Colon (tissue), 2 donors: ENCODE results near the gene COL15A1.
"Not testable (repeated sequence)": the region's sequence is repeated elsewhere in the genome, so short reads cannot be mapped to it uniquely, and the experiment has no call there.

Source experiments
- FAIRE-seq: peaks from 2 replicates; lab custom pipeline; 2012; peaks lifted over from hg19 to GRCh38; lab: Jason Lieb, UNC
- donor health status: control.
- donor health status: control.

The COL15A1 gene

GRCh38 chr9:99085949-99086948, 142.5 kb downstream of the COL15A1 start:
- FAIRE-seq, result no peak

DNA sequence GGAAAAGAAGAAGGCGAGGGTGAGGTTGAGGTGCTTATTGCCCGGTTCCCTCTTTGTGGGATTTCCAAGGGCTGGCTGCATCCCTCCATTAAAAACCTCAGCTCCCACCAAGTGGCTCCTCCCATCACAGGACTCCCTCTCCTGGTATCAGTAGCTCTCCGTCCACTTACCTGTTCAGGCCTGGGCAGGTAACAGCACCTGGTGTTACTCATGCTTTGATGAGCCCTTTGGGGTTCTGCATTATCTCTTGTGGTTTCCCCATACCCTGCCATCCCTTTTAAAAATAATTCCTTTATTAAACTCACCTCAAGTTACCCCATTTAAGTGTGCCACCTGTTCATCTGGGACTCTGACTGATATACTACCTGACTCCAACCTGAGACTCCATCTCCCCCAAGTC, 143.8 kb downstream of the COL15A1 start:
- no peak for FAIRE-seq

DNA sequence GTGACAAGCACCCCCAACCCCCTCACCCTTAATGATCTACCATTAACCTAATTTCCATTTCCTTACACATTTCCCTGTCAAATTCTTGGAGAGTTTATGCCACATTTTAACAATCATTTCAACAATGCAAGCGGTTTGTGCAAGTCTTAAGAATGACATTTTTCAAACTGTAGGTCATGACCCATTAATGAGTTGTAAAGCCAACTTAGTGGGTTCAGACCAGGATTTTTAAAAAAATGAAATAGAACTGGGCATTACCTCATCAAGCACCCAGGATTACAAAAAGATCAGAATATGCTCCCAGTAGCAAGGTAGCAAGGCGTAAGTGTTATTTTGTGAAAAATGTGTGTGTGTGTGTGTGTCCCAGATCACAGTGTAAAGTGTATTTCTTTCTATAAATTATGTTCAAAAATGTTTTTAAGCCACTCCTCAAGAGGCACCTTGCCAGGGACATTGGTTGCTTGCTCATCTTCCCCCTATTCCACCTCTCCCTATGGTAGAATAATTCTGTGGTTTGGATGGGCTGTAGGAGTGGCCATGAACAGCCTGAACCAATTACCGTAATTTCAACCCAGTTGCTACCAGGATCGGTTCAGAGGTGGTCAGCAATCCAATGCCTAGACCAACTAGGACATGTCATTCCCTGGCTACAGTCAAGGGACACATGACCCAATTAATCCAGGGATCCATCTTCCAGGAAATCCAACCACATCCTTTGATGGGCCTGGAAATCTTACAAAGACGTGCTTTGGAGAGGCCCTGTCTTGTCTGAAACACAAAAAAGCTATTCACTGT, 146.8 kb downstream of the COL15A1 start:
- FAIRE-seq, result no peak

DNA sequence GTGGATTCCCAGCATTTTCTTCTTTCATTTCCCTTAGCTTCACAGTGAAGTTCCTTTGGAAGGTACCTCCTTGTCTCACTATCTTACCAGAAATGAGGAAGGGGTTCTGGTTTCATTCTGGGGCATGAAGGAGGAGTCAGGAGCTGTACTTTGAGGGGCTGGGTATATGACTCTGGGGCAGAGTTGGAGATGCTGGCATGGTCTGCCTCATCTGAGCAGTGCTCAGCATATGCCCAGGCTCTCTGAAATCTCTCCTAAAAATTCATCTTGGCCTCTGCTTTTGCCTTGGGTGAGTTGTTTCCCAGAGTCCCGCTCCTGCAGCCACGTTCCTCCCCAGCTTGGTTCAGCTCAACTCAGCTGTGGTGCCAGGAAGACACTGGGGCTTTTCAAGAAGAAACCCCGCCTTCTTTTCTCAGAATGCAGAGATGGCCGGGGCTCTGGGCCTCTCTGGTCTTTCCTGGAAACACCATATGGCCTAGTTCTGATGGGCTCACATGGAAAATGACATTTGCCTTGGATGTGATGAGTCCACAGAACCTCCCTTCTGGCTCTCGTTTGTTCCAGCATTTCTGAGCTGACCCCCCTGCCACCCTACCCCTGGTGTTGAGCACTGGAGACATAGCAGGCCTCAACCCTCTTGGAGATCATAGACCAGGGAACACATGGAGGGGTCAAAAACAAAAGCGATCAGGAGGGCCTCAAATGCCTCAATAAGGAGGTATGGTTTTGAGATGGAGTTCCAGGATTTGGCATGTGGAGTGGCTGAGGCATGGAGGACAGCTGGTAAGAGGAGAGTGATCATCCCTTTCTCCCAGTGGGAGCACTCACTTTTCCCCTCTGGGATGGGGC, 149.2 kb downstream of the COL15A1 start:
- FAIRE-seq, result no peak

- no peak for FAIRE-seq
Measured at GRCh38 chr9:99093492-99093791, 149.7 kb downstream of the COL15A1 start.

DNA sequence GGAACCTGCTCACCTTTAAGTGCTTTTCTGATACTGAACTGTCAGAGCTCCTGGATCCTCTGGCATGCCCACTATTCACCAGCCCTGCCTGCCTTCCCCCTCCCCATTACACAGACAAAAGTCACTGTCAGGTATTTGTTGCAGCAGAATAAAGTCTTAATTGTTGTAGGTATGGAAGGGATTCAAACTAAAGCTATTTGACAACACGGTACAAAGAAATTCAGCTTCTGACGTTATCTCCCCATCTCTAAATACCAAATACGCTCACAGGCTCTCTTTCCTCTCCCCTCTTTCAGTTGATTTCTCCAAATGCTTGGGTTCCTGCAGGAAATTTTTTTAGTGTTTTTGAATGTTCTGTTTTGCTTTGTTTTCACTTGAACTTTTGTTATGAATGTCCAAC, 151.9 kb downstream of the COL15A1 start:
- FAIRE-seq, result no peak

DNA sequence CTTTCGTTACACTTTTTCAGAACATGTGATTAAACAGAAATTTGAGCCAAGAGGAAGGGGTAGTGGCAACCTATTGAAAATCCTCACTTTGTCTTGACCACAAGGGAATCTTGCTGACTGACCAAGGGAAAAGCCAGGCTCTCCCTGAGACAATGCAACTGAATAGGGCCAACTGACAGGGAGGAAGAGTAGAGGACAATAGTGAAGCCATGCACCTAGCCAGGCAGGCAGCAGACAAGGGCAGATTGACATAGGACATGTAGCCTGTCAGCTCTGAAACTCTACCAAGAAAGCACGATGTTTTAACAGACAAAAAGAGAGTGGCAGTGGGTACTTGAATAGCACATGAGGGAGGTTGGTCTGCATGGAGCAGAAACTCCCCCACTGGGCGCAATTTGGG, 152.7 kb downstream of the COL15A1 start:
- FAIRE-seq, result no peak

DNA sequence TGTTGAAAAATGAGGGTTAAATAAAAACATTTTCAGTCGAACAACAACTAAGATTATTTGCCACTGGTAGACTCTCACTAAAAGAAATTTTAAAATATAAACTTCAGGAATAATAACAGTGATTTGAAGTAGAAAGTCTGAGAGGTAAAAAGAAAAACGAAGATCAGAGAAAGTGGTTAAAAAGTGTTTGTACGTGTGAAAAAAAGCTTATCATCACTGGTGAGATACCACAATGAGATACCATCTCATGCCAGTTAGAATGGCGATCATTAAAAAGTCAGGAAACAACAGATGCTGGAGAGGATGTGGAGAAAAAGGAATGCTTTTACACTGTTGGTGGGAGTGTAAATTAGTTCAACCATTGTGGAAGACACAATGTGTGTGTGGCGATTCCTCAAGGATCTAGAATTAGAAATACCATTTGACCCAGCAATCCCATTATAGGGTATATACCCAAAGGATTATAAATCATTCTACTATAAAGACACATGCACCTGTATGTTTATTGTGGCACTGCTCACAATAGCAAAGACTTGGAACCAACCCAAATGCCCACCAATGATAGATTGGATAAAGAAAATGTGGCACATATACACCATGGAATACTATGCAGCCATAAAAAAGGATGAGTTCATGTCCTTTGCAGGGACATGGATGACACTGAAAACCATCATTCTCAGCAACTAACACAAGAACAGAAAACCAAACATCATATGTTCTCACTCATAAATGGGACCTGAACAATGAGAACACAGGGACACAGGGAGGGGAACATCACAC, 156.3 kb downstream of the COL15A1 start:
- FAIRE-seq, result not testable (repeated sequence)

DNA sequence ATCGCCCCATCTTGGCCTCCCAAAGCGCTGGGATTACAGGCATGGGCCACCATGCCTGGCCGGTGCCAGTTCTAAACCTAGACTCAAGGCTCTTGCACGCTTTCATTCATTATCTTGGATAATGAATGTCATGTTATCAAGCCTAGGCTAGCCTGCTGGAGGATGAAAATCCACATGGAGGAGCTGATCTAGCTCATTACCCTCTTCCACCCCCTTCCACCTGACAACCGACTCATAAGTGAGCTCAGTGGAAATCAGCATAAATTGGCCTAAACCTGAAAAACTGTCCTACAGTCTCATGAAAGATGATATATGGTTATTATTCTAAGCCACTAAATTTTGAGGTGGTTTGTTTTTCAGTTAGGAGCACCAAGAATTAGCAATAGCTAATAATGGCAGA, 157.6 kb downstream of the COL15A1 start:
- FAIRE-seq, result no peak

DNA sequence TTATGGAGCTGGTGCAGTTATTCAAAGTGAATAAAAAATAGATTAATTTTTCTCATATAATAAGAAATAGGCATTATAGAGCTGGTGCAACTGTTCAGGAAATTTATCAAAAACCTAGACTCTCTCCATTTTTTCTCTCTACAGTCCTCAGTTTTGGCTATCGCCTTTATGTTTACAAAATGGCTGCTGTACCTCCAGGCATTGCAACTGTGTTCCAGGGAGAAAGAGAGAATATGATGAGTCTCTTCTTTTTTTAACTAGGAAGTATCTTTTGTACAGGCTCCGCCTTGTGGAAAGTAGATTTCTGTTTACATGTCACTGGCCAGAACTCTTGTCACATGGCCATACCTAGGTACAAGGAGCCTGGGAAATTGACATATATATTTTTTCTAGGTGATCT, 158.1 kb downstream of the COL15A1 start:
- no peak for FAIRE-seq

- FAIRE-seq, result no peak
Measured at GRCh38 chr9:99103054-99103895, 159.6 kb downstream of the COL15A1 start.

- no peak for FAIRE-seq
Measured at GRCh38 chr9:99103901-99104458, 160.3 kb downstream of the COL15A1 start.

GRCh38 chr9:99104459-99105151, 160.9 kb downstream of the COL15A1 start, which contains the start of gene TGFBR1:
Gene TGFBR1, plus strand, starts transcription at chr9:99105113. Its CDS starts 93 bp downstream, at chr9:99105206.
- FAIRE-seq, result no peak

DNA sequence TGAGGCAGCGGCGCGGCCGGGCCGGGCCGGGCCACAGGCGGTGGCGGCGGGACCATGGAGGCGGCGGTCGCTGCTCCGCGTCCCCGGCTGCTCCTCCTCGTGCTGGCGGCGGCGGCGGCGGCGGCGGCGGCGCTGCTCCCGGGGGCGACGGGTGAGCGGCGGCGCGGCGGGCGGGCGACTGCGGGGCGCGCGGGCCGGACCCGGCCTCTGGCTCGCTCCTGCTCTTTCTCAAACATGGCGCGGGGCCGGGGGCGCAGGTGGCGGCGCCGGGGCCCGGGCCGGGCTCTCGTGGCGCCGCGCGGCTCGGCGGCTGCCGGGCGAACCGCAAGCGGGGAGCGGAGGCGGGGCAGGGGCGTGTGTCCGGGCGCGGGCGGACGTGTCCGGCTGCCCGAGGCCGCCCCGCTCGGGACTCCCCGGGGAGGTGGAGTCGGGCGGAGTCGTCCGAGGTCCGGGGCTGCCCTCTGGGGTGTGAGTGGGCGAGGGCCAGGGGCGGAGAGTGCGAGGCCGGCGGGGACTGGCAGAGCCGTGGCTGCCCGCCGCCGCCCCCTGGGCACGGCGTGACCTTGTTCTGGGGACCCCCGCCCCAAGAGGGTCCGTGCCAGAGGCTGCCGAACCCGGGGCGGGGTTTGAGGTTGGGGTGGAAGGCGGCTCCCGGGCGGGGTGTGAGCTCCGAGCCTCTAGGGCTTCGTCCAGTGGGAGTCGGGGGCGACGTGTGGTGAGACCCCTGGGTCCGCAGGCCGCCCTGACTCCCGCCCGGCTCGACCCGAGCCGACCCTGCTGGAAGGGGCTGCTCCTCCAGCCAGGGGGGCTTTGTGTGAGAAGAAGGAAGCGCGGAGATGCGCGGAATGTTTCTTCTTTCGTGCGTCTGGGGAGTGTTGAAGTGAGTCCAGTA, 161.7 kb downstream of the COL15A1 start:
- no peak for FAIRE-seq

- FAIRE-seq, result no peak
Measured at GRCh38 chr9:99106044-99106375, 162.3 kb downstream of the COL15A1 start.

GRCh38 chr9:99107421-99107820, 163.7 kb downstream of the COL15A1 start:
- no peak for FAIRE-seq

- no peak for FAIRE-seq
Measured at GRCh38 chr9:99108131-99108530, 164.4 kb downstream of the COL15A1 start.

- FAIRE-seq, result no peak
Measured at GRCh38 chr9:99109522-99109921, 165.8 kb downstream of the COL15A1 start.
